Activated naive CD4-positive, alpha-beta T cell treated with anti-CD3 and anti-CD28 coated beads, Interleukin-2, amount 10 ng/mL, durations not matched to agents 7 days and 5 days (primary cell): ENCODE data around the gene FCGR1A.
"Not testable (repeated sequence)": the region's sequence is repeated elsewhere in the genome, so short reads cannot be mapped to it uniquely, and the experiment has no call there.

Experiments
- CTCF ChIA-PET: fragments of 350-600 bp; sonication (Branson Sonifier 250); formaldehyde crosslinking; loops from one replicate; lab custom pipeline; 2021; ENCODE audit warnings: antibody characterized with exemption; lab: Charles Lee
- DNase-seq: peaks from one replicate; pipeline ENCODE4 v3.0.0-alpha.2; 2020
- H3K27ac Mint-ChIP-seq: one replicate; pipeline ENCODE4 v1.8.0; 2021; ENCODE audit warnings: mild to moderate bottlenecking, moderate library complexity, mixed read lengths
- H3K27me3 Mint-ChIP-seq: one replicate; pipeline ENCODE4 v1.8.0; 2021; ENCODE audit warnings: mild to moderate bottlenecking, mixed read lengths
- H3K36me3 Mint-ChIP-seq: one replicate; pipeline ENCODE4 v1.8.0; 2021; ENCODE audit warnings: mixed read lengths
- H3K4me1 Mint-ChIP-seq: one replicate; pipeline ENCODE4 v1.8.0; 2021; ENCODE audit warnings: mixed read lengths
- H3K4me3 Mint-ChIP-seq: one replicate; pipeline ENCODE4 v1.8.0; 2021; ENCODE audit warnings: mild to moderate bottlenecking, moderate library complexity, mixed read lengths
- H3K9me3 Mint-ChIP-seq: one replicate; pipeline ENCODE4 v1.8.0; 2021; ENCODE audit warnings: mixed read lengths

FCGR1A gene

GRCh38 chr1:149793885-149794284, 11.4 kb downstream of the FCGR1A start:
- not testable (repeated sequence) for DNase-seq, H3K27me3 Mint-ChIP-seq

GRCh38 chr1:149801628-149802027, 19.1 kb downstream of the FCGR1A start:
- CTCF ChIA-PET, H3K27ac Mint-ChIP-seq, H3K4me1 Mint-ChIP-seq, H3K9me3 Mint-ChIP-seq, H3K4me3 Mint-ChIP-seq, H3K36me3 Mint-ChIP-seq, H3K27me3 Mint-ChIP-seq, DNase-seq: not testable (repeated sequence)

More at GRCh38 chr1:149793885-149794284, 11.4 kb downstream of the FCGR1A start:
- H3K4me1 Mint-ChIP-seq, H3K9me3 Mint-ChIP-seq, H3K27ac Mint-ChIP-seq, H3K36me3 Mint-ChIP-seq, H3K4me3 Mint-ChIP-seq, CTCF ChIA-PET: not testable (repeated sequence)

GRCh38 chr1:149804417-149805080, 22.1 kb downstream of the FCGR1A start:
- DNase-seq, CTCF ChIA-PET, H3K36me3 Mint-ChIP-seq, H3K27ac Mint-ChIP-seq, H3K9me3 Mint-ChIP-seq, H3K27me3 Mint-ChIP-seq, H3K4me3 Mint-ChIP-seq, H3K4me1 Mint-ChIP-seq: not testable (repeated sequence)

GRCh38 chr1:149810697-149811405, 28.4 kb downstream of the FCGR1A start:
- not testable (repeated sequence) for H3K27ac Mint-ChIP-seq

GRCh38 chr1:149811514-149811889, 29.0 kb downstream of the FCGR1A start:
- DNase-seq, result peak; percentile 25
- H3K36me3 Mint-ChIP-seq, CTCF ChIA-PET, H3K9me3 Mint-ChIP-seq, H3K27me3 Mint-ChIP-seq: not testable (repeated sequence)
- Mint-ChIP-seq H3K4me1 (peaks cover 17% of the 10 kb centered on the region), H3K4me3 (peak overlapping the region; percentile 91), H3K27ac (peak overlapping the region; percentile 99)

More at GRCh38 chr1:149810697-149811405, 28.4 kb downstream of the FCGR1A start:
- Mint-ChIP-seq H3K4me1 (peaks cover 17% of the 10 kb centered on the region), H3K4me3 (peak overlapping the region; percentile 59)
- H3K9me3 Mint-ChIP-seq, H3K27me3 Mint-ChIP-seq, CTCF ChIA-PET, H3K36me3 Mint-ChIP-seq: not testable (repeated sequence)
- peak; percentile 40 for DNase-seq

GRCh38 chr1:149811890-149812829, 29.7 kb downstream of the FCGR1A start:
- H3K9me3 Mint-ChIP-seq, H3K27me3 Mint-ChIP-seq, H3K36me3 Mint-ChIP-seq, CTCF ChIA-PET: not testable (repeated sequence)
- peak overlapping the region; percentile 91 for H3K4me3 Mint-ChIP-seq
- peak; percentile 90 for DNase-seq
- H3K27ac Mint-ChIP-seq, result peak overlapping the region; percentile 99
- H3K4me1 Mint-ChIP-seq, result peaks cover 17% of the 10 kb centered on the region

- H3K36me3 Mint-ChIP-seq, H3K9me3 Mint-ChIP-seq, H3K27me3 Mint-ChIP-seq, CTCF ChIA-PET: not testable (repeated sequence)
- DNase-seq, result peak; percentile 72
- Mint-ChIP-seq H3K4me3 (peak overlapping the region; percentile 91), H3K4me1 (peaks cover 17% of the 10 kb centered on the region), H3K27ac (peak overlapping the region; percentile 99)
Measured at GRCh38 chr1:149812893-149813801, 30.7 kb downstream of the FCGR1A start.

GRCh38 chr1:149820387-149820786, 37.9 kb downstream of the FCGR1A start:
- H3K4me3 Mint-ChIP-seq, H3K4me1 Mint-ChIP-seq, H3K36me3 Mint-ChIP-seq, CTCF ChIA-PET, H3K27ac Mint-ChIP-seq, DNase-seq, H3K9me3 Mint-ChIP-seq, H3K27me3 Mint-ChIP-seq: not testable (repeated sequence)

GRCh38 chr1:149826555-149826954, 44.1 kb downstream of the FCGR1A start:
- H3K27ac Mint-ChIP-seq, H3K4me3 Mint-ChIP-seq, H3K9me3 Mint-ChIP-seq, DNase-seq, H3K4me1 Mint-ChIP-seq, CTCF ChIA-PET, H3K27me3 Mint-ChIP-seq, H3K36me3 Mint-ChIP-seq: not testable (repeated sequence)

GRCh38 chr1:149831764-149832315, 49.3 kb downstream of the FCGR1A start:
- H3K36me3 Mint-ChIP-seq, H3K27me3 Mint-ChIP-seq, H3K9me3 Mint-ChIP-seq, H3K27ac Mint-ChIP-seq, DNase-seq, H3K4me3 Mint-ChIP-seq, H3K4me1 Mint-ChIP-seq, CTCF ChIA-PET: not testable (repeated sequence)

- not testable (repeated sequence) for H3K4me1 Mint-ChIP-seq
Measured at GRCh38 chr1:149832316-149833126, 50.0 kb downstream of the FCGR1A start.

GRCh38 chr1:149833144-149833543, 50.6 kb downstream of the FCGR1A start:
- H3K36me3 Mint-ChIP-seq, H3K27me3 Mint-ChIP-seq, H3K4me3 Mint-ChIP-seq, DNase-seq, CTCF ChIA-PET, H3K4me1 Mint-ChIP-seq, H3K27ac Mint-ChIP-seq, H3K9me3 Mint-ChIP-seq: not testable (repeated sequence)

More at GRCh38 chr1:149832316-149833126, 50.0 kb downstream of the FCGR1A start:
- DNase-seq, H3K36me3 Mint-ChIP-seq, CTCF ChIA-PET, H3K9me3 Mint-ChIP-seq, H3K27me3 Mint-ChIP-seq, H3K4me3 Mint-ChIP-seq, H3K27ac Mint-ChIP-seq: not testable (repeated sequence)

- H3K4me3 Mint-ChIP-seq, H3K27ac Mint-ChIP-seq, DNase-seq, CTCF ChIA-PET, H3K27me3 Mint-ChIP-seq, H3K9me3 Mint-ChIP-seq: not testable (repeated sequence)
- Mint-ChIP-seq H3K4me1 (peaks cover 21% of the 10 kb centered on the region), H3K36me3 (peaks cover 22% of the 10 kb centered on the region)
Measured at GRCh38 chr1:149841149-149841548, 58.7 kb downstream of the FCGR1A start.
